NCI-H526 treated with DMSO at 0.1 percent for 48 hours (cell line): ENCODE measurements around the gene PATJ.
"Not testable (repeated sequence)": the region's sequence is repeated elsewhere in the genome, so short reads cannot be mapped to it uniquely, and the experiment has no call there.

Source experiments
- DNase-seq: peaks from one replicate; lab custom pipeline; 2025; lab: John Stamatoyannopoulos, UW

The PATJ gene

GRCh38 chr1:61887076-61887867, 145.0 kb downstream of the PATJ start:
- no peak for DNase-seq

DNA sequence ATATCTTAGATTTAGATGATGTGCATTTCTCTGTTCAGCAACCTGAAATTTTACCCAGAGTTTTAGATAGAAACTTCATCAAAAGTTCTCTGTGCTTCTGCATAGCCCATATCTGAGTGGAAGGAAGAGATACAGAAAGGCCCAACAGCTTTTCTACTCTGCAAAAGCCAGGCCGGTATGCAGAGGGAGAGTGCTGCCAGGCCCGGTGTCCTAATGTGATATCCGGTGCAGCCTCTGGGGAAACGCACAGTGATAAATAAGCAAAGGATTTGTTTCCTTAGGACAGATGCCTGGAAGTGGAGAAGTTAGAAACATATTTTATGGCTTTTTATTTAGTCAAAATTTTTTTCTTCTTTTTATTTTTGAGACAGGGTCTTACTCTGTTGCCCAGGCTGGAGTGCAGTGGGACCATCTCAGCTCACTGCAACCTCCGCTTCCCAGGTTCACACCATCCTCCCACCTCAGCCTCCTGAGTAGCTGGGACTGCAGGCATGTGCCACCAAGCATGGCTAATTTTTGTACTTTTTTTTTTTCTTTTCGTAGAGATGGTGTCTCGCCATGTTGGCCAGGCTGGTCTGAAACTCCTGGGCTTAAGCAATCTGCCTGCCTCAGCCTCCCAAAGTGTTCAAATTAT, 145.8 kb downstream of the PATJ start:
- DNase-seq: no peak

DNA sequence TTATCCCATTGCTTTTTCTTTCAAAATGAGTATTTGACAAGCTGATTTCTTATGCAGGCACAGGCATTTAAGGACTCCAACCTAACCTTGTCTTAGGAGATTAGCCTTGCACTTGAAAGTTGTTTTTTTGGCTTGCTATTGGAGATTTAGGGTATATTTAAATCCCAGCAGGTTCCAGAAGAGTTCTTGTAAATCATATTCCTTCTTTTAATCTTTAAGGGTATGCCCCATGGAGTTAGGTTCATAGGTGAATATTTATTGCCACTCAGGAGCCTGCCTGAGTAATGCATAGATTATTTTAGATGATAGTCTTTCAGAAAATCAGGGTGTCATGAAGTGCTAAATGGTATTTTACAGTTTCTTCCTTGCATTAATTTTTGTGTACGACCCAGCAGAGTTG, 146.5 kb downstream of the PATJ start:
- no peak for DNase-seq

DNA sequence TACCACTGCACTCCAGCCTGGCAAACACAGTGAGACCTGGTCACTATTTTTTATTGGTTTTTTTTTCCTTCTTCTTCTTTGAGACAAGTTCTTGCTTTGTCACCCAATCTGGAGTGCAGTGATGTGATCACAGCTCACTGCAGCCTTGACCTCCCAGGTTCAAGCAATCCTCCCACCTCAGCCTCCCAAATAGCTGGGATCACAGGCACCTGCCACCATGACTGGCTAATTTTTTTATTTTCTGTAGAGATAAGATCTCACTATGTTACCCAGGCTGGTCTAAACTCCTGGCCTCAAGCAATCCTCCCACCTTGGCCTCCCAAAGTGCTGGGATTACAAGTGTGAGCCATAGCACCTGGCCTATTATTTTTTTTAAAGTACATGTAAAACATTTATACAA, 148.2 kb downstream of the PATJ start:
- DNase-seq: not testable (repeated sequence)

- DNase-seq: no peak
Observed at GRCh38 chr1:61892977-61893376, 150.7 kb downstream of the PATJ start.

DNA sequence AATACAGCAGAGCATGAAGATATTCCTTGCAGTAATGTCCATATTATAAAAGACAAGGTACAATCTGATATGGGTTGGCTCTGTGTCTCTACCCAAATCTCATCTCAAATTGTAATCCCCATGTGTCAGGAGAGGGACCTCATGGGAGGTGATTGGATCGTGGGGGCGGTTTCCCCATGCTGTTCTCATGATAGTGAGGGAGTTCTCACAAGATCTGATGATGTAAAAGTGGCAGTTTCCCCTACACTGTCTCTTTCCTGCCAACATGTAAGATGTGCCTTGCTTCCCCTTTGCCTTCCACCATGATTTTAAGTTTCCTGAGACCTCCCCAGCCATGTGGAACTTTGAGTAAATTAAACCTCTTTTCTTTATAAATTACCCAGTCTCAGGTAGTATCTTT, 152.0 kb downstream of the PATJ start:
- not testable (repeated sequence) for DNase-seq

DNA sequence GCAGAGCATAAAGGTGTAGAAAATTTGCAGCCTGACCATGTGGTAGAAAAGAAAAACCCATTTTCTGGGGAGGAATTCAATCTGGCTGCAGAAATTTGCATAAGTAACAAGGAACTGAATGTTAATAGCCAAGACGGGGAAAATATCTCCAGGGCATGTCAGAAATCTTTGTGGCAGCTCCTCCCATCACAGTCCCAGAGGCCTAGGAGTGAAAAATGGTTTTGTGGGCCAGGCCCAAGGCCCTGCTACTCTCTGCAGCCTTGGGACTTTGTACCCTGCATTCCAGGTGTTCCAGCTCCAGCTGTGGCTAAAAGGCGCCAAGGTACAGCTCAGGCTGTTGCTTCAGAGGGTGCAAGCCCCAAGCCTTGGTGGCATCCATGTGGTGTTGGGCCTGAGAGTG, 152.9 kb downstream of the PATJ start:
- no peak for DNase-seq

- DNase-seq: no peak
Observed at GRCh38 chr1:61898658-61899057, 156.4 kb downstream of the PATJ start.

GRCh38 chr1:61904354-61904753, 162.1 kb downstream of the PATJ start:
- DNase-seq: no peak

DNA sequence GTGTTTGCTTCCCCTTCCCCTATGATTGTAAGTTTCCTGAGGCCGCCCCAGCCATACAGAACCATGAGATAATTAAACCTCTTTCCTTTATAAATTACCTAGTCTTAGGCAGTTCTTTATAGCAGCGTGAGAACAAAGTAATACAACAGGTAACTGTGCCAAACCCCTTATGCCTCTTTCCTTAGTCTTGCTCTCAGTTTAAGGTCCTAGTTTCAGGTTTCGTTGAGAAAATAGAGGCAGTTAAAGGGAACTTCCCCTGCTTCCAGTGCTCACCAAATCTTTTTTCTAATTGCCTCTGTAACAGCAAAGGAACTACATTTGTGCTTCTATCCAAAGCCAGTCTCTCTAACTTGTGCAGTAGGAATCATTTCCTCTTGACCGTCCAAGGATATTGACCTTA, 164.8 kb downstream of the PATJ start:
- DNase-seq: no peak

GRCh38 chr1:61910035-61910434, 167.8 kb downstream of the PATJ start:
- DNase-seq: no peak

DNA sequence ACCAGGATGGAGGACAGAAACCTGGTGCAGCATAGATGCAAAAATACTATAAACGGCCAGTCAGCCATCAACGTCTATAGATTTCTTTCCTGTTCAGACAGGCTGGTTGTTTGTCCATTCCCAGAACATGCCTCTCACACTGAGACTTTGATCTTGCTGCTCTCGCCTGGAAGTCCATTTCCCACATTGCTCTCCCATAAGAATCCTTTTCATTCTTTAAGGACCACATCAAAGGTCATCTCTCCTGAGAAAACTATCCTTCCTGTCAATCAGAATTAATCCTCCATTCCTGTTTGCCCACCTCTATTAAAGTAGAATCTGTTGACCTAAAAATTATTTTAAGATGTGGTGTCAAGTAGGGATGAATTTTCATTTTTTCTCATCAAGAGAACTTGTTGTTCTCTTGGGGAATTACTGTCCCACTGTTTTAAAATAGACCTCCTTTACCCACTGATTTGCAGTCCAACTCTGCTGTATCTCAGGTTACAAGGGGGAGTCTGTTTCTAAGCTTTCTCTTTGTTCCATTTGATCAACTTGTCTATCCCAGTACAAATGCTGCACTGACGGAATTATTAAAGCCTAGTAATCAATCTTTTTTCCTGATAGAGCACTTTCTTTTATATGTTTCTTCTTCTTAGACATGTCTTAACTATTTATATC, 172.7 kb downstream of the PATJ start:
- no peak for DNase-seq

- DNase-seq: no peak
Observed at GRCh38 chr1:61921435-61921834, 179.2 kb downstream of the PATJ start.

- DNase-seq: no peak
Observed at GRCh38 chr1:61922950-61923480, 180.7 kb downstream of the PATJ start.

DNA sequence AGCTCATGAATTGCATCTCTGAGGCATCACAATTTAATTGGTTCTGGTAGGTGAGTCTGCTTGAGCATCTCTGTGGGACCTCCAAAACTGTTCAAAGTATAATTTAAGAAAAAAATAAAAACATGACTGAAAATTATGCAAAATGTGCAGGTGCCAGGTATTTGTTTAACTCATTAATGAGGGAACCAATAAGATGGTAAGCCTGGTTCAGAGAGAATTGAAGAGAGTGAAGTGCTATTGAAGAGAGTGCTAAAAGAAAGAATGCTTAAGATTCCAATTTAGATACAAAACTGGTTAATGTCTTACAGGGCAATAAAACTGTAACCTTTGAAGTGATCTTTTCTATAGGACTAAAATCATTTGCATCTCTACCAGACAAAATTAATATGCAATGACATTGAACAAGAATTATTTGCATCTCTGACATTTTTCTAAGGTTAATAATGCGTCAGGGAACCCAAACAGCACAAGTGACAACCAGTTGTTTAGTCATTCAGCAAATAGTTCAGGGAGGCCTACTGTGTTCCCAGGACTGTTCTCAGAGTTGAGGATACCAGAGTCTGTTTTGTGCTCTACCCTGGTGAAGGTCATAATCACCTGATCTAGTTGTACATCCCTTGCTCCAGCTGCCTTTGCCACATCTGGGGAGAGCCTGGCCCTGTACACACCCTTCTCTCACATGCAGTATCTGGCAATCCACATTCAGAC, 183.5 kb downstream of the PATJ start:
- peak; percentile 14 for DNase-seq

GRCh38 chr1:61926597-61926996, 184.3 kb downstream of the PATJ start:
- DNase-seq: no peak

- no peak for DNase-seq
Observed at GRCh38 chr1:61930116-61930645, 187.9 kb downstream of the PATJ start.

GRCh38 chr1:61931587-61932279, 189.5 kb downstream of the PATJ start:
- no peak for DNase-seq

DNA sequence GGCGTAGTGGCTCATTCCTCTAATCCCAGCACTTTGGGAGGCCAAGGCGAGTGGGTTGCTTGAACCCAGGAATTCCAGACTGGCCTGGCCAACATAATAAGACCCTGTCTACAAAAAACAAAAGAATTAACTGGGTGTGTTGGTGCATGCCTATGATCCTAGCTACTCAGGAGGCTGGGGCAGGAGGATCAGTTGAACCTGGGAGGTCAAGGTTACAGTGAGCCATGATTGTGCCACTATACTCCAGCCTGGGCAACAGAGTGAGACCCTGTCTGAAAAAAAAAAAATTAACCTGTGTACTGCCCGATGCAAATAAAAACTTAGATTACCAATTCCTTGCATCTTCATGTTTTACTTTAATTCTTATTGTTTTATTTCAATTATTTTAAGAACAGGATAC, 193.2 kb downstream of the PATJ start:
- DNase-seq: no peak

- no peak for DNase-seq
Observed at GRCh38 chr1:61936839-61937238, 194.6 kb downstream of the PATJ start.

GRCh38 chr1:61941794-61942193, 199.5 kb downstream of the PATJ start:
- DNase-seq: no peak
